Kidney (tissue), 14 donors: ENCODE measurements around the gene NKX1-1. TPM values are rescaled to one million over a fixed set of nuclear protein-coding genes. Genes with fewer than 3 reads are reported as not detected.
A peak's percentile ranks its signal among the peaks of the same experiment; 100 is the strongest.

Experiments
- DNase-seq, 5 donors: peaks; one replicate each; pipeline ENCODE4 v3.0.0-alpha.2; 2013 to 2020
- FAIRE-seq: peaks from 2 replicates; lab custom pipeline; 2012; peaks lifted over from hg19 to GRCh38; lab: Jason Lieb, UNC
- H3K27ac ChIP-seq, 2 donors: one replicate each; pipeline ENCODE4 v1.7.0; 2013; ENCODE audit warnings: low read depth in 2 of 2, low read length in 2 of 2, inconsistent platforms in 1 of 2
- H3K27me3 ChIP-seq: one replicate; pipeline ENCODE4 v1.7.1; 2013; ENCODE audit warnings: low read length, inconsistent platforms; ENCODE audit not compliant: control insufficient read depth, insufficient read depth
- H3K36me3 ChIP-seq, 3 donors: one replicate each; pipeline versions ENCODE4 v1.7.0 to v1.7.1; 2013; ENCODE audit warnings: low read length in 3 of 3, control low read depth in 1 of 3, inconsistent platforms in 1 of 3; ENCODE audit not compliant: insufficient read depth in 3 of 3, control insufficient read depth in 2 of 3
- H3K4me1 ChIP-seq, 3 donors: one replicate each; pipeline versions ENCODE4 v1.7.0 to v1.7.1; 2013; ENCODE audit warnings: low read length in 3 of 3, inconsistent platforms in 1 of 3, low read depth in 1 of 3; ENCODE audit not compliant: control insufficient read depth in 2 of 3, insufficient read depth in 2 of 3
- H3K4me3 ChIP-seq, 3 donors: one replicate each; pipeline versions ENCODE4 v1.7.0 to v1.8.1; 2013; ENCODE audit warnings: low read length in 3 of 3, control low read depth in 1 of 3, inconsistent platforms in 1 of 3
- H3K9ac ChIP-seq, 3 donors: one replicate each; pipeline versions ENCODE4 v1.7.0 to v1.7.1; 2013; ENCODE audit warnings: low read length in 3 of 3, control low read depth in 1 of 3, inconsistent platforms in 1 of 3
- H3K9me3 ChIP-seq, 3 donors: one replicate each; pipeline versions ENCODE4 v1.7.0 to v1.7.1; 2013; ENCODE audit warnings: low read length in 3 of 3, control low read depth in 1 of 3, inconsistent platforms in 1 of 3; ENCODE audit not compliant: control insufficient read depth in 2 of 3, insufficient read depth in 1 of 3
- CTCF ChIP-seq: IDR thresholded peaks from 3 replicates; pipeline ENCODE4 v1.5.1; 2012; ENCODE audit warnings: mild to moderate bottlenecking, moderate library complexity, borderline replicate concordance; ENCODE audit not compliant: insufficient read depth; ENCODE audit errors: extremely low read depth
- intact Hi-C: fragments of 100-400 bp; cut with DNase I; formaldehyde crosslinking; loops from one replicate; pipeline ENCODE4 v1.11.1; 2022
- polyA plus RNA-seq: library from polyadenylated mRNA; stranded (reverse); fragments of 350-450 nt; fragmentation: Illumina TruSeq; extraction: RNeasy Lipid Tissue Mini Kit (QIAGEN cat#74804); gene quantifications from one replicate; pipeline ENCODE4 v1.2.3, GENCODE V29; 2014; ENCODE audit warnings: low read depth, low replicate concordance; ENCODE audit not compliant: insufficient read depth
- total RNA-seq: library from RNA; stranded (reverse); fragmentation: NEBNext Ultra II Directional; extraction: Animal tissue kit (Norgen Biotek cat#: 25700); gene quantifications from one replicate; pipeline ENCODE4 v1.2.1, GENCODE V29; 2021
- donor health status: control.
- donor health status: control.
- donor health status: control.
- donor health status: control.
- donor health status: control.
- donor health status: DM: yes; HTN: yes; CAD: no.
- donor health status: Normal renal cell carcinoma (clear cell type).

NKX1-1 gene
- total and polyA plus RNA-seq, 2 donors from 2014 or later, result not detected

GRCh38 chr4:1371176-1372165 is 34.8 kb downstream of the NKX1-1 start:
- H3K27ac ChIP-seq, result no peak overlapping the region
- no peak overlapping the region for H3K9ac ChIP-seq
- no peaks in the 10 kb centered on the region for H3K4me1 ChIP-seq
- H3K27me3 ChIP-seq, result no peaks in the 10 kb centered on the region
- intact Hi-C loops, result no loop called here
- no peaks in the 10 kb centered on the region for H3K9me3 ChIP-seq
- DNase-seq (peak in 2 of 5 donors; percentile 16 to 24), FAIRE-seq (no peak)
- H3K36me3 ChIP-seq, result peaks cover 0 to 6% (median 0%) of the 10 kb centered on the region in 3 donors
- TF ChIP-seq CTCF, result no peak
- H3K4me3 ChIP-seq, result no peak overlapping the region

DNA sequence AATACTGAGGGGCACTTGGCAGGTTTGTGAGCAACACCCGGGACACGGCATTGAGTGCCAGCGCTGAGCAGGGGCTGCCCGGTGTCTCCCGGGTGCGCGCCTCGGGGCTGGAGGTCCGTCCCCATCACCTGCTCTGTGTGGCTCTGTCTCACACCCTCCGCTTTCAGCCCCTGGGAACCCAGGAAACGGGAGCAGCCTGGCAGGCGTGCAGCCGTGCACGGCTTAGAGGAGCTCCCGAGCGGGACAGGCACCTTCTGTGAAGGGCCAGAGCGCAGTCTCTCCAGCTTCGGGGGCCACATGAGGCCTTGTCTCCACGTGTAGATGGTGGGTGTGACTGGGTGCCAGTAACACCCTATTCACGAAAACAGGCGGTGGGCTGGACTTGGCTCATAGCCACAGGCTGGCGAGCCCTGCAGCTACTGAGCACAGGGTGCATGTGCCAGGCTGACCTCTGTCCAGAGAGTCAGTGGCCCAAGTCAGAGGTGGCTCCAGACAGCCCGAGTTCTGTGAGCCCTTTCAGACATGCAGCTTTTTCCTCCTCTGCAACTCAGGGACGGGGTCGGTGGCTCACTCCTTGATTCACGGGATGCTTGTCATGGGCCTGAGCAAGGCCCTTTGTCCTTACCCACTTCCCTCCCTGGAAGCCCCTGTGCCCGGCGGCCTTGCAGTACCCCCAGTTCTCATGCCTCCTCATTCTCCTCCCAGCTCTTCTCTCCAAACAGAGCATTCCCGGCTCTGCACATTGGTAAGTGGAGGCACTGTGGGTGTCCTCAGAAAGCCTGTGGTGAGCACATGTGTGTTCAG is 35.7 kb downstream of the NKX1-1 start:
- intact Hi-C loops, result no loop called here
- DNase-seq (peak in 2 of 5 donors; percentile 28 to 50), FAIRE-seq (no peak)
- Histone ChIP-seq H3K27me3 (no peaks in the 10 kb centered on the region), H3K27ac (no peak overlapping the region), H3K9ac (no peak overlapping the region), H3K9me3 (no peaks in the 10 kb centered on the region), H3K4me3 (no peak overlapping the region), H3K4me1 (no peaks in the 10 kb centered on the region), H3K36me3 (peaks cover 0 to 12% (median 0%) of the 10 kb centered on the region in 3 donors)
- TF ChIP-seq CTCF, result no peak

- no peak for FAIRE-seq
- Histone ChIP-seq H3K4me1 (no peaks in the 10 kb centered on the region), H3K27me3 (no peaks in the 10 kb centered on the region), H3K9me3 (no peaks in the 10 kb centered on the region), H3K27ac (no peak overlapping the region), H3K36me3 (peaks cover 0 to 12% (median 2%) of the 10 kb centered on the region in 3 donors), H3K9ac (no peak overlapping the region), H3K4me3 (no peak overlapping the region)
- intact Hi-C loops, result no loop called here
- peak in 1 of 5 donors; percentile 15 for DNase-seq
- TF ChIP-seq CTCF, result no peak
These were observed 36.7 kb downstream of the NKX1-1 start for GRCh38 chr4:1369479-1370079.
